MCF 10A (cell line): ENCODE results near the gene NKX1-2. TPM values are rescaled to one million over a fixed set of nuclear protein-coding genes. Genes with fewer than 3 reads are reported as not detected.
"Not testable (repeated sequence)": the region's sequence is repeated elsewhere in the genome, so short reads cannot be mapped to it uniquely, and the experiment has no call there.

ENCODE experiments used
- BruUV-seq: library from RNA; stranded (reverse); fragments of 400-500 nt; replicated peaks from 2 replicates; lab custom pipeline; 2021; lab: Mats Ljungman, UMichigan
- CTCF ChIA-PET: fragments of 300-600 bp; sonication (Branson Sonifier 250); formaldehyde crosslinking; extraction: SDS; loops from one replicate; lab custom pipeline; 2021; ENCODE audit warnings: antibody characterized with exemption, inconsistent platforms; lab: Yijun Ruan, JAX
- POLR2A ChIA-PET: fragments of 300-600, 350-650 bp; sonication (Branson Sonifier 250); formaldehyde crosslinking; extraction: SDS; loops from one replicate; lab custom pipeline; 2020; ENCODE audit warnings: antibody characterized with exemption, inconsistent platforms; lab: Yijun Ruan, JAX
- DNase-seq: peaks from one replicate; pipeline ENCODE4 v3.0.0-alpha.2; 2018; ENCODE audit not compliant: unreplicated experiment
- H3K27ac Mint-ChIP-seq: one replicate; pipeline ENCODE4 v1.8.0; 2022; ENCODE audit warnings: mild to moderate bottlenecking, low read depth, mixed read lengths; ENCODE audit not compliant: unreplicated experiment
- H3K27me3 Mint-ChIP-seq: one replicate; pipeline ENCODE4 v1.8.0; 2022; ENCODE audit warnings: mixed read lengths; ENCODE audit not compliant: insufficient read depth, unreplicated experiment
- H3K36me3 Mint-ChIP-seq: one replicate; pipeline ENCODE4 v1.8.0; 2022; ENCODE audit warnings: mild to moderate bottlenecking, moderate library complexity, mixed read lengths; ENCODE audit not compliant: insufficient read depth, unreplicated experiment
- H3K4me1 Mint-ChIP-seq: one replicate; pipeline ENCODE4 v1.8.0; 2022; ENCODE audit warnings: mixed read lengths; ENCODE audit not compliant: insufficient read depth, unreplicated experiment
- H3K4me3 Mint-ChIP-seq: one replicate; pipeline ENCODE4 v1.8.0; 2022; ENCODE audit warnings: mild to moderate bottlenecking, moderate library complexity, mixed read lengths; ENCODE audit not compliant: unreplicated experiment
- H3K9me3 Mint-ChIP-seq: one replicate; pipeline ENCODE4 v1.8.0; 2022; ENCODE audit warnings: mixed read lengths; ENCODE audit not compliant: unreplicated experiment
- CTCF ChIP-seq: fragments of 200-600 bp; IDR thresholded peaks from one replicate; pipeline ENCODE4 v1.8.0; 2022; ENCODE audit warnings: antibody characterized with exemption, mild to moderate bottlenecking; ENCODE audit not compliant: unreplicated experiment
- intact Hi-C: fragments of 100-400 bp; cut with micrococcal nuclease; formaldehyde crosslinking; loops from 2 replicates; pipeline ENCODE4 v1.14.1; 2022
- total RNA-seq: library from RNA; stranded (reverse); gene quantifications from 2 replicates; pipeline ENCODE4 v1.2.3, GENCODE V29; 2022

NKX1-2 gene
- total RNA-seq, 1 experiment from 2014 or later, result 0.35 TPM

GRCh38 chr10:124446830-124447750 is 2.7 kb downstream of the NKX1-2 start:
- intact Hi-C loops, result no loop called here
- H3K27ac Mint-ChIP-seq, result no peak overlapping the region
- H3K36me3 Mint-ChIP-seq, result no peaks in the 10 kb centered on the region
- H3K4me1 Mint-ChIP-seq, result peaks cover 6% of the 10 kb centered on the region
- BruUV-seq, result no TSS peak
- no peak for TF ChIP-seq CTCF
- ChIA-PET POLR2A (no interaction called here), CTCF (no interaction called here)
- no peaks in the 10 kb centered on the region for H3K9me3 Mint-ChIP-seq
- no peak overlapping the region for H3K4me3 Mint-ChIP-seq
- no peak for DNase-seq
- H3K27me3 Mint-ChIP-seq, result peaks cover 23% of the 10 kb centered on the region

- H3K36me3 Mint-ChIP-seq, H3K27me3 Mint-ChIP-seq, DNase-seq, H3K9me3 Mint-ChIP-seq, CTCF ChIA-PET, BruUV-seq, intact Hi-C loops, H3K4me3 Mint-ChIP-seq, H3K27ac Mint-ChIP-seq, H3K4me1 Mint-ChIP-seq: not testable (repeated sequence)
- POLR2A ChIA-PET, result interaction anchor here (0.9 kb wide), 1 partner anchor 9 kb away, joined by 3 read pairs; no protein-coding TSS in a partner anchor
Observed at GRCh38 chr10:124441694-124442093, 8.1 kb downstream of the NKX1-2 start.

GRCh38 chr10:124436191-124436638 is 13.6 kb downstream of the NKX1-2 start:
- H3K4me3 Mint-ChIP-seq, result no peak overlapping the region

GRCh38 chr10:124435683-124436082 is 14.2 kb downstream of the NKX1-2 start:
- ChIA-PET CTCF (interaction anchor here (0.6 to 1.0 kb wide), 2 partner anchors 16 to 37 kb away, joined by 3 read pairs; no protein-coding TSS in a partner anchor), POLR2A (interaction anchor here (0.8 to 1.0 kb wide), 2 partner anchors 17 to 26 kb away, joined by 3 read pairs; partner anchors contain the start of genes LHPP and OAT)
- H3K27me3 Mint-ChIP-seq, H3K36me3 Mint-ChIP-seq, H3K4me3 Mint-ChIP-seq, BruUV-seq, H3K4me1 Mint-ChIP-seq, H3K9me3 Mint-ChIP-seq, DNase-seq, H3K27ac Mint-ChIP-seq, intact Hi-C loops: not testable (repeated sequence)

More at GRCh38 chr10:124436191-124436638, 13.6 kb downstream of the NKX1-2 start:
- Mint-ChIP-seq H3K27ac (peak overlapping the region; percentile 19), H3K27me3 (no peaks in the 10 kb centered on the region), H3K36me3 (no peaks in the 10 kb centered on the region), H3K9me3 (no peaks in the 10 kb centered on the region), H3K4me1 (peaks cover 9% of the 10 kb centered on the region)
- intact Hi-C loops, result no loop called here
- no TSS peak for BruUV-seq
- ChIA-PET CTCF (interaction anchor here (0.6 to 1.0 kb wide), 2 partner anchors 17 to 36 kb away, joined by 3 read pairs; no protein-coding TSS in a partner anchor), POLR2A (no interaction called here)
- TF ChIP-seq CTCF, result no peak
- DNase-seq, result peak; percentile 87

- H3K4me3 Mint-ChIP-seq, result no peak overlapping the region
- TF ChIP-seq CTCF, result no peak
- H3K27ac Mint-ChIP-seq, result no peak overlapping the region
- peaks cover 3% of the 10 kb centered on the region for H3K4me1 Mint-ChIP-seq
- intact Hi-C loops, result no loop called here
- CTCF ChIA-PET, result interaction anchor here (0.6 to 1.5 kb wide), 3 partner anchors 16 to 410 kb away, joined by 3 to 5 read pairs (median 3); no protein-coding TSS in a partner anchor
- no peak for DNase-seq
- peaks cover 3% of the 10 kb centered on the region for H3K27me3 Mint-ChIP-seq
- POLR2A ChIA-PET, result no interaction called here
- no TSS peak for BruUV-seq
- no peaks in the 10 kb centered on the region for H3K36me3 Mint-ChIP-seq
- no peaks in the 10 kb centered on the region for H3K9me3 Mint-ChIP-seq
Observed at GRCh38 chr10:124433461-124433860, 16.4 kb downstream of the NKX1-2 start.
